ENCODE results near the gene ERBB4.

GRCh38 chr2:211331736-211332135, 1206.9 kb downstream of the ERBB4 start:
- TF ChIP-seq POLR2A (IDR thresholded peaks at IDR 0.05) (no peak), CTCF (IDR thresholded peaks at IDR 0.05) (no peak), POLR2AphosphoS5 (IDR thresholded peaks at IDR 0.05) (no peak), EP300 (IDR thresholded peaks at IDR 0.05) (no peak)
